GM19463 (cell line): ENCODE results near the gene KRT32.

Source experiments
- ATAC-seq: cut with Tn5 transposase; IDR thresholded peaks from one replicate; pipeline ENCODE4 v1.9.1; 2021; ENCODE audit warnings: mild to moderate bottlenecking, moderate library complexity; ENCODE audit not compliant: unreplicated experiment

The KRT32 gene

DNA sequence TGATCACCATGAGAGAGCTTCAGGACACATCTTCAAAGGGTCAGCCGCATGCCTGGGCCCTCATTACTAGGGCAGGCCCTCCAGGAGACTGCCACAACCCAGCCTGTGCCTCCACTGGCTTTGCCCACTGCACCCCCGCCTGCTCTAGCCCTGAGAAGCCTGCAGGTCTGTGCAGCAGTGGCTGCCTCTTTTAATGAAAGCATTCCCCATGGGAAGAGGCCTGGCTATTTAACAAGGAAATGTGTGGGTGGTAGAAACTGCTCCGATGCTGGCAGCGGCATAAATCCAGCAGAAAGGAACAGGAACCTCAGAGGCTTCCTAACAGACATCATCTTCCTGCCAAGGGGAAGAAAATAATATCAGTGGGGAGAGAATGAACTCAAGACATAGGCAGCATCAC lies 375 bp upstream of the KRT32 start:
- ATAC-seq, result no peak

DNA sequence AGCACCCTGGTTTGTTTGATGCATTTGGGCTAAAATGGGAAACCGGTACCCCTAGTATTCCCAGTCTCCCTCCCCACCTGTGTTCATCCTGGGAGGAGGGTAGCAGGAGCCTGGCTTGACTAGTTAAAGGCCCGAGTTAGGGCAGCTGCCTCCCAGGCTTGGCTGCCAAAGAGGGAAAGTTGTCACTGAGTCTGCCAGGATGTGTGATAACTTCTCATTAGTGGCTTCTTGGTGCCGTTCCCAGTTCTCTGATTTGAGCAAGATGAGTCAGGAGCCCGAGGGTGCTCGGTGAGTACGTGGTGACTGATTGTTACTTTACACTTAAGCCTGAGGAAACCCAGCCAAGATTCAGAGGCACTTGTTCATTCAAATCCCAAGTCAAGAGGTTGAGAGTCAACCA lies 2.5 kb downstream of the KRT32 start:
- ATAC-seq, result no peak

DNA sequence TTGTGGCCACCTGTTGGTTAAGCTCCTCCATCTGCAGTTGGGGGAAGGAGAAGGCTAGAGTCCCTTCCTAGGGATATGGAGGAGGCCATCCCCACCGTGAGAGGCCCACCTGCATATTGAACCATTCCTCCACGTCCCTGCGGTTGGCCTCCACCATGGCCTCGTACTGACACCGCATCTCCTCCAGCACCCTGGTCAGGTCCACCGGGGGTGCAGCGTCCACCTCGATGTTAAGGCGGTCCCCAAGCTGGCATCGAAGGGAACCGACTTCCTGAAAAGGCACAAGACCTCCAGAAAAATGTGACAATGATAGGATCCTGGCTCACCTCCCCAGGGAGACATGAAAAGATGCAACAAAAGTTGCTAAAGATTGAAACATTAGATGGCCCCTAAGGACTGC lies 3.0 kb downstream of the KRT32 start:
- ATAC-seq, result no peak

DNA sequence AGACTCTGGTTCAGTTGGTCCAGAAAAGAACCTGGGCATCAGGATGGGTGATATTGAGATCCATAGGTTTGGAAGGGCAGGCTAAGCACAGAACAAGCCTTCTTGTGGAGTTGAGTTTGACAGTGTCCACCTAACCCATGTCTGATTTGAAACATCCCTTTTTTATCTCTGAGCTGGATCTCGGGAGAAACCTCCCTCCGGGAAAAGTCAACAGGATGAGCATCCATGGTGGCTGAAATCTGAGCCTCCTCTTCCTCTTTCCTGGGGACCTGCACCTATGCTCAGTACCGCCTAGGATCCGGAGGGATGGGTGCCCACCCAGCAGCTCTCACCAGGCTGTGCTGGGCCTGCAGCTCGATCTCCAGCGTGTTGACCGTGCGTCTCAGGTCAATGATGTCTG lies 3.4 kb downstream of the KRT32 start:
- ATAC-seq, result no peak

DNA sequence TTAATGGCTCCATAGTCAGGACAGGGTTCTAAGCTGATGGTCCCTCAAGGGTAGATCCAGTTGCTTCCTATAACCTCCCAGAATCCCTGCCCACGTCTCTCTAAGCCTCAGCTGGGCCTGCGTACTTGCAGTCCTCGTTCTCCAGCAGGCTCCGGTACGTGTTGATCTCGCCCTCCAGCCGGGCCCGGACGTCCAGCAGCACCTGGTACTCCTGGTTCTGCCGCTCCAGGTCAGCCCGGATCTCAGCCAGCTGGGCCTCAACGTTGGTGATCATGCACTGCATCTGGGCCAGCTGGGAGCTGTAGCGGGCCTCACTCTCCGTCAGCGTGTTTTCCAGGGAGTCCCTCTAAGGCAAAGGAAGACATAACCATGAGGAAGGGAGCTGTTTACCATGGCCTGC lies 4.5 kb downstream of the KRT32 start:
- no peak for ATAC-seq

DNA sequence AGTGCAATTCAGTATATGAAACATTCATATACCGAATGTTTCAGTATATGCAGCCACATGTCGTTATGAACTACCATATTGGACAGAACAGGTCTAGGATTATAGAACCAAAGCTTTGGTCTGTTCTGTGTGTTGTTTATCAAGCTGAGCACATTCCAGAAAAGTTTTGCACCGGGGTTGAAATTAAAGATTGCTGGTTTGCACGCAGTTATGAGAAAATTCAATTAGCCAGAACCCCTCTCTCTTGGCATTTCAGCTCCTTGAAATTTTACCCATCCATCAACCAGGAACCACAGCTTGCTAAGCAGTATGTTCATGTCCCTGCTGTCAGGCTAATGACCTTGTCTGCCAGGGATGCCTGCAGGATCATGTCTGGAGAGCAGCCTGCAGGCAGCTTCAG lies 9.5 kb downstream of the KRT32 start:
- ATAC-seq, result no peak

DNA sequence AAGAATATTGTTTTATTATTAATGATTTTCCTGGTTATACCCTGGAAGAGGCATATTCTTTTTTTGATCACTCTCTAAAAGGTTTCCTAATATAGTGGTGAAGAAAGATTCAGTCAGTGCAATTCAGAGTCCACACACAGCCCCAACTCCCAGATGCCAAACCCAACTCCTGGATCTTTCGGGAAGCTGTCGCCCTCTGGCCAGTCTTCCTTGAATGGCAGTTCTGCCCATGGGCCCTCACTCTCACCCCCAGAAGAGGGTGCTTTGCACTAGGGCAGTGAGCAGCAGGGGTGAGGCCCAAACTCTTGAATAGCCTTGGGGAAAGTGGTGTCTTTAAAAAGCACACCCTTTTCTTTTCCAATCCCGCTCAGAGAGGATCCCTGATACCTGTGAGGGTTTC lies 11.0 kb downstream of the KRT32 start:
- ATAC-seq, result no peak

DNA sequence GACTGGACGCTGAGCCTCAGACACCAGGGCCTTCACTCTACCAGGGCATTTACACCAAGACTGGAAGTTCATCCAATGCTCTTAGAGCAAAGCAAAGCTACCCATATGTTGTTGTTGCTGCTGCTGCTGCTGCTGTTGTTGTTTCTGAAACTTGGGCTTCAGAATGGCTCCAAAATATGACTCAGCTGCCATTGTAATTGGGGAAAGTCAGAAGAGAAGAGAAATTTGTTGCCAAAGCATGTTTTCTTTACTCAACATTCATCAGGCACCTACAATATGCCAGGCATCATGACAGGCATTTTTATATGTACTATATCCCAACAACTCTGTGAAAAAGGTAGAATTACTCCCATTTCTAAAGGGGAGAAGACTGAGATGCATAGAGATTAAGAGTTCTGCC lies 11.9 kb downstream of the KRT32 start:
- no peak for ATAC-seq

DNA sequence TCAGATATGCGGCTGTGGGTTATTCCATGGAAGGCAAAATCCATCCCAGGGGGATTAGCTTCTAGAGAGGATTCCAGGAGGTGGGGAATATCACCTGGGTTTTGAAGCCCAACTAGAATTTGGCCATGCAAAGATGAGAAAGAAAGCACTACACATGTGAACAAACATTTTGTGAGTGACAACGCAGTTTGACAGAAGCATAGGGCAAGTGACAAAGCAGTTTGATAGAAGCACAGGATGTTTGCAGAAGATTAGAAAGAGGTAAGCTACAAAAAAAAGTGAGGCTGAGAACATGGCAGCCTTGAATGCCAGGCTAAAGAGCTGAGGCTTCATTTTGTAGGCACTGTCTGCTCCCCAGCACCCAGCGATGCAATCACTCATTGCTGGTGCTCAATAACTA lies 14.1 kb downstream of the KRT32 start:
- ATAC-seq, result no peak

GRCh38 chr17:41452281-41452680 lies 14.9 kb downstream of the KRT32 start:
- ATAC-seq, result no peak

DNA sequence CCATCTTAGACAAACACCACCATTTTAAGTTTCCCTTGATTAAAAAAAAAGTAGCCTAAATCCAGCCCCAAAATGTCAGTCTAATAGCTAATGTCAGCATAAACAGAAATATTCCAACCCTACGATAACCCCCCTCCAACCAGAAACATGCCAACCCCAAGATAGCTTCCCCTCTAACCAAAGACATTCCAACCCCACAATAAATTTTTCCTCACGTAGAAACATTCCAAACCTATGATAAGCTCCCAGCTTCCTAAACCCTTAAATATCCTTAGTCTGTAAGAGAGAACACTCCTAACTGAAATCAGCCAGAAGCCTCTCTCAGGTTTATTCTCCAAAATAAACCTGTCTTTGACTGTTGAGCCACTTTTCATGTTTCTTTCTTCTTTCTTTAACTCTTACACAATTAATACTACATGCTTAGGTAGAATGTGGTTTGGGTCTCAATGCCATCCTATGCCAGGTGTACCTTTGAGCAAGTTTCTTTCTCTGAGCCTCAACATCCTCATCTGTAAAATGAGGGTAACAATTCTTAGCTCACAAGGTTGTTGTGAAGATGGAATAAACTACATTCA lies 15.9 kb downstream of the KRT32 start:
- no peak for ATAC-seq

- no peak for ATAC-seq
These were observed 18.2 kb downstream of the KRT32 start for GRCh38 chr17:41449008-41449407.

- no peak for ATAC-seq
These were observed 18.7 kb downstream of the KRT32 start for GRCh38 chr17:41448506-41448905.

DNA sequence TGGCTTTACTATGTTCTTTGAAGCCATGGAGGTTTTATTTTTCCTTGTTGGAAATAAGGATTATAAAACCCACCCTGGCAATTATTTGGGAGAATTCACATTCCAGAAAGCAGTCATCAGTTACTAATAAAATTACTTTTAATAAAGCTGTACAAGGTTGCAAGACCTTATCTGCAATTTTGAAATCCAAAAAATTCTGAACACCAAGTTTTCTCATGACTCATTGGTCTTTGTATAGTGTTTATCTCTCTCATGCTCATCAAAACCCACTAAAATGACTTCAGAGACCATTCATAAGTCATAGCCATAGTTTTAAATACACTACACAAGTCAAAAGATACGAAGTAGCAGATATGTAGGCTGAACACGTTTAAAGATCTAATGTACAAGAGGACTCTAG lies 20.4 kb downstream of the KRT32 start:
- no peak for ATAC-seq

DNA sequence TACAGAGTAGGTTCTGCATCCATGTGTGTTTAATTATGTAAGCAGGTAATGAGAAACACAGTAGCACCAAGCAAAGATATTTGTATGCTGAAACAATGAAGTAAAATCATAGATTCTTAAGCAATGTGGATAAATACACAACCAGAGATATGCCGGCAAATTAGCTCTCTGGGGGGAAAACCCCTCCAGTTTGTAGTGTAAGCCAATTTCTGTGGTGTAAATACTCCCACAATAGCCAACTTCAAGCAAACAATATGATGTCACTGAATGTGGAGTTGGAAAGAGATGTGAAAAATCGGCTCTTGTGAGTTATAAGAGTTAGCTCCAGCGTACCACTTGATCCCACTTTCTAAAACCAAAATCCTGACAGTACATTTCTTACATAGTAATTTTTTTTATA lies 22.5 kb downstream of the KRT32 start:
- no peak for ATAC-seq

DNA sequence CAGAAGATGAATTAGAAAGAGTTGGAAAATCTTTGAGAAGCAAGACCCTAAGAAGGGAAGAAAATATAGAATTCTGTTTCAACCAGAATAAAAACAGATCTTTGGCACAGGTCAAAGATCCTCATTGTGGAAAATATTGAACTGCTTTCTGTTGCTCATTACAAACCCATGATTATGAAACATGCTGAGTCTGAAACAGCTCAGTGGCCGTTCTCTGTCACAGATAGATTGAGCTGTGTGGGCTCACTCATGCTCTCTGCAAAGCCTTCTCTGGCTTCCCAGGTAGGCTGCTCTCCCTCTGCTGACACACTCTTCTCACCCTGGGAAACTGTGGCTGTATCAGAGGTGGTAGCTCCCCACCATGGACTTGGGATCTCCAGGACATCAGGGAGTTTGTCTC lies 23.0 kb downstream of the KRT32 start:
- no peak for ATAC-seq

DNA sequence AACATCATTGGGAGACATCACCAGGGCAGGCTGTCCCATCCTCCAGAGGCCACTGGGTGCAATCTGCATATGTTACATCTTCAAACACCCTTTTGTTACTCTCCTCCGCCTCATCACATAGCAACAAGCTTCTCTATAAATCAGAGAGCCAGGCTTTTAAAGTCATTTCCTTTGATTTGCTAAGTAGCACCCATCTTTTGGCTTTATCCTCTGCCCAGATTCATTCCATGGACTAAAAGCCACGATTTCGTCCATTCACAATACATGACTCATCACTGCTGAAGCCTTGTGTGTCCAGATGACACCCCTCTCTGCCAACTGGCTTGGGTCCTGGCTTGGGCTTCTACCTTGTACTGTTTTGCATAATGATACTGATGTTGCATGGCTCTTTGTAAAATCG lies 24.4 kb downstream of the KRT32 start:
- no peak for ATAC-seq

- no peak for ATAC-seq
These were observed 26.6 kb downstream of the KRT32 start, which contains the start of gene KRT38 for GRCh38 chr17:41440531-41441033. Gene KRT38, minus strand, starts transcription at chr17:41440983. Its CDS starts 62 bp downstream, at chr17:41440921.

- ATAC-seq, result no peak
These were observed 27.8 kb downstream of the KRT32 start for GRCh38 chr17:41439375-41439774.

DNA sequence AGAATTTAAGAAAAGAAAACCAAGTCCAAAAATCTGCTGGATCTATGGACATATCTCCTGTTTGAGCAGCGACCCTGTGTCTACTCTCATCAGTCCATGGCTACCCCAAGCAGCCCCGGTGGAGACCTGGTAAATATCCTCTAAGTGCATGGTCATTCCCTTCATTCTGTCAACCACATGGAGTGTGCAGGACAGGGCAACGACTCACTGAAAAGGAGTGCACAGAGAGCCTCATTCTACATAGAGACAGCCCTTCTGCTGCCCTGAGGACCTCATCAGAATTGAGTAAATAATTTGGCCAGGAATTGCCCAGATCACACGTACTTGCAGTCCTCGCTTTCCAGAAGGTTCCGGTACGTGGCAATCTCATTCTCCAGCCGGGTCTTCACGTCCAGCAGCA lies 29.4 kb downstream of the KRT32 start:
- ATAC-seq, result no peak

DNA sequence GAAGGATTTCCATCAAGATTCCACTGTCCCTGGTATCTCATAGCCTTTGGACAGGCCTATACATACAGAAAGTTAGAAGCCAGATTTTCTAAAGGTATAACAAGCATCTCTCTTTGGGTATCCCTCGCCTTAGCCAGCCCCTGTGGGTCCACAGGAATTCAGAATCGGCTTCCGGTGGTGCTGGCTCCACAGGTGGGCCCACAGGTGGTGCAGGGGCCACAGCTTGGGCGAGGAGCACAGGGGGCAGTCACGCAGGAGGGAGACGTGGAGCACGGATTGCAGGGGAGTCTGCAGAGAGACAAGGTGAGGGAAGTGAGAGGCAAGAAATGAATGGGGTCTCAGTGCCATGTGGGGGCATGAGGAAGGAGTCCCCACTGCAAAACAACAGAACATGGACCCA lies 29.9 kb downstream of the KRT32 start:
- ATAC-seq, result no peak

GRCh38 chr17:41434415-41434814 lies 32.8 kb downstream of the KRT32 start:
- no peak for ATAC-seq

GRCh38 chr17:41434005-41434404 lies 33.2 kb downstream of the KRT32 start:
- no peak for ATAC-seq
